Measurements from ENCODE around the gene PAX8. TPM values are rescaled to one million over a fixed set of nuclear protein-coding genes. Genes with fewer than 3 reads are reported as not detected.
A peak's percentile ranks its signal among the peaks of the same experiment; 100 is the strongest.
"Not testable (repeated sequence)": the region's sequence is repeated elsewhere in the genome, so short reads cannot be mapped to it uniquely, and the experiment has no call there.

The PAX8 gene
- total RNA-seq, 1 donor from 2014 or later: 2.9 TPM

- not testable (repeated sequence) for H3K27ac ChIP-seq; H3K4me3 Mint-ChIP-seq; H3K36me3 ChIP-seq; H4K20me1 ChIP-seq (ENCODE audit: low read depth); H3K4me1 ChIP-seq; H2AFZ ChIP-seq (replicated peaks); H3K4me3 ChIP-seq; H3K79me2 ChIP-seq (ENCODE audit: low read depth); H3K9ac ChIP-seq; H3K36me3 Mint-ChIP-seq; H3K27ac Mint-ChIP-seq; H3K9me3 ChIP-seq (ENCODE audit: low read depth); H3F3A ChIP-seq (ENCODE audit: low read depth); H3K4me1 Mint-ChIP-seq; H3K4me2 ChIP-seq
- H3K27me3 ChIP-seq: peaks cover 42% of the 10 kb centered on the region
- peak; percentile 33 for DNase-seq (ENCODE audit: low spot score)
- Mint-ChIP-seq H3K9me3 (peaks cover 18% of the 10 kb centered on the region), H3K27me3 (ENCODE audit: insufficient read depth, low read depth) (peaks cover 12% of the 10 kb centered on the region)
- peak; percentile 36 for TF ChIP-seq CTCF (IDR thresholded peaks at IDR 0.05)
These were observed 18.9 kb upstream of the PAX8 start for GRCh38 chr2:113297590-113297989.

GRCh38 chr2:113291191-113291590, 12.5 kb upstream of the PAX8 start:
- H3K9me3 Mint-ChIP-seq: peaks cover 5% of the 10 kb centered on the region
- peaks cover 96% of the 10 kb centered on the region for H3K27me3 ChIP-seq
- H3K4me3 ChIP-seq: peak overlapping the region; percentile 34
- no peak overlapping the region for H2AFZ ChIP-seq (replicated peaks)
- peaks cover 10% of the 10 kb centered on the region for H3K27me3 Mint-ChIP-seq (ENCODE audit: insufficient read depth, low read depth)
- peaks cover 12% of the 10 kb centered on the region for H3K4me1 Mint-ChIP-seq
- H3K27ac ChIP-seq: no peak overlapping the region
- H3K36me3 ChIP-seq: no peaks in the 10 kb centered on the region
- H3K27ac Mint-ChIP-seq: no peak overlapping the region
- no peaks in the 10 kb centered on the region for H3K36me3 Mint-ChIP-seq
- no peaks in the 10 kb centered on the region for H4K20me1 ChIP-seq (ENCODE audit: low read depth)
- H3K9ac ChIP-seq: no peak overlapping the region
- no peak overlapping the region for H3K4me3 Mint-ChIP-seq
- peak overlapping the region; percentile 75 for H3K4me2 ChIP-seq
- no peaks in the 10 kb centered on the region for H3F3A ChIP-seq (ENCODE audit: low read depth)
- peaks cover 7% of the 10 kb centered on the region for H3K4me1 ChIP-seq
- TF ChIP-seq EZH2phosphoT487 (IDR thresholded peaks at IDR 0.05): no peak
- no peak for TF ChIP-seq CTCF (IDR thresholded peaks at IDR 0.05)
- TF ChIP-seq EZH2 (IDR thresholded peaks at IDR 0.05): no peak
- DNase-seq (ENCODE audit: low spot score): peak; percentile 67
- no peaks in the 10 kb centered on the region for H3K79me2 ChIP-seq (ENCODE audit: low read depth)
- no peaks in the 10 kb centered on the region for H3K9me3 ChIP-seq (ENCODE audit: low read depth)

- Mint-ChIP-seq H3K27me3 (ENCODE audit: insufficient read depth, low read depth) (peaks cover 16% of the 10 kb centered on the region), H3K4me1 (peaks cover 19% of the 10 kb centered on the region)
- not testable (repeated sequence) for H3K36me3 Mint-ChIP-seq; H3K27ac Mint-ChIP-seq; H3K4me3 ChIP-seq; H3F3A ChIP-seq (ENCODE audit: low read depth); H3K79me2 ChIP-seq (ENCODE audit: low read depth); H4K20me1 ChIP-seq (ENCODE audit: low read depth); H3K9ac ChIP-seq; DNase-seq (ENCODE audit: low spot score); H3K9me3 ChIP-seq (ENCODE audit: low read depth); H3K4me3 Mint-ChIP-seq; H2AFZ ChIP-seq (replicated peaks); H3K9me3 Mint-ChIP-seq; H3K27ac ChIP-seq; H3K36me3 ChIP-seq; H3K4me1 ChIP-seq; H3K4me2 ChIP-seq
- H3K27me3 ChIP-seq: peaks cover 85% of the 10 kb centered on the region
These were observed 10.0 kb upstream of the PAX8 start for GRCh38 chr2:113288674-113289149.

- H3K9ac ChIP-seq; H3K4me2 ChIP-seq; H3K4me3 Mint-ChIP-seq; H4K20me1 ChIP-seq (ENCODE audit: low read depth); DNase-seq (ENCODE audit: low spot score); H3K36me3 ChIP-seq; H3K79me2 ChIP-seq (ENCODE audit: low read depth); H3K9me3 ChIP-seq (ENCODE audit: low read depth); H3K27ac ChIP-seq; H3K36me3 Mint-ChIP-seq; H2AFZ ChIP-seq (replicated peaks); H3K4me1 ChIP-seq; H3K9me3 Mint-ChIP-seq; H3K4me3 ChIP-seq; H3F3A ChIP-seq (ENCODE audit: low read depth); H3K27ac Mint-ChIP-seq: not testable (repeated sequence)
- peaks cover 18% of the 10 kb centered on the region for H3K27me3 Mint-ChIP-seq (ENCODE audit: insufficient read depth, low read depth)
- H3K4me1 Mint-ChIP-seq: peaks cover 21% of the 10 kb centered on the region
- H3K27me3 ChIP-seq: peaks cover 85% of the 10 kb centered on the region
These were observed 9.5 kb upstream of the PAX8 start for GRCh38 chr2:113288117-113288673.
